H1 (cell line): ENCODE results near the gene HOATZ. TPM values are rescaled to one million over a fixed set of nuclear protein-coding genes. Genes with fewer than 3 reads are reported as not detected.

Experiments
- ATF2 ChIP-seq: IDR thresholded peaks from 2 replicates; pipeline ENCODE4 v1.6.1; 2012; ENCODE audit warnings: low read length, inconsistent platforms
- CHD7 ChIP-seq: fragments of 300-600 bp; sonication (generic); IDR thresholded peaks from 2 replicates; pipeline ENCODE4 v1.7.1; 2012; ENCODE audit warnings: low read length, moderate library complexity, mild to moderate bottlenecking, inconsistent platforms; ENCODE audit not compliant: insufficient replicate concordance
- CTBP2 ChIP-seq: IDR thresholded peaks from 2 replicates; pipeline ENCODE4 v1.7.0; 2011; ENCODE audit warnings: borderline replicate concordance, mild to moderate bottlenecking, moderate library complexity, mixed read lengths, low read length; ENCODE audit not compliant: insufficient read depth, insufficient read length
- JUN ChIP-seq: IDR thresholded peaks from 2 replicates; pipeline ENCODE4 v1.6.1; 2011; ENCODE audit warnings: low read depth, mild to moderate bottlenecking, improper control_type of control experiment, low read length
- KDM5A ChIP-seq: fragments of 200-600 bp; IDR thresholded peaks from 2 replicates; pipeline ENCODE4 v1.7.1; 2012; ENCODE audit warnings: mild to moderate bottlenecking, low read length, inconsistent platforms, mixed read lengths
- MAFK ChIP-seq: IDR thresholded peaks from 2 replicates; pipeline ENCODE4 v1.6.1; 2012; ENCODE audit warnings: low read depth, mild to moderate bottlenecking, improper control_type of control experiment, low read length
- MAX ChIP-seq: IDR thresholded peaks from 2 replicates; pipeline ENCODE4 v1.6.1; 2012; ENCODE audit warnings: inconsistent platforms
- SP4 ChIP-seq: IDR thresholded peaks from 2 replicates; pipeline ENCODE4 v1.6.1; 2012; ENCODE audit warnings: low read length, inconsistent platforms
- TBP ChIP-seq: IDR thresholded peaks from 2 replicates; pipeline ENCODE4 v1.6.1; 2011; ENCODE audit warnings: low read depth, low read length, improper control_type of control experiment
- TEAD4 ChIP-seq: IDR thresholded peaks from 2 replicates; pipeline ENCODE4 v1.6.1; 2012; ENCODE audit warnings: low read depth, low read length, inconsistent platforms, mixed read lengths
- polyA plus RNA-seq, 7 experiments: library from polyadenylated mRNA; depleted of rRNA in 3 of 7; stranded (reverse) in 5 of 7; unstranded in 2 of 7; fragments of >200 nt in 5 of 7; fragments of 200-250 nt in 2 of 7; gene quantifications; 1 replicate in 5 of 7; 2 replicates in 1 of 7; 4 replicates in 1 of 7; pipeline versions ENCODE4 v1.2.1 to v1.2.3, GENCODE V29; 2011 to 2013; ENCODE audit warnings: missing spikeins in 2 of 7, mixed read lengths in 2 of 7
- total RNA-seq: library from RNA; stranded (reverse); fragmentation: NEBNext Ultra II Directional; extraction: Animal tissue kit (Norgen Biotek cat#: 25700); gene quantifications from 2 replicates; pipeline ENCODE4 v1.2.1, GENCODE V29; 2021

Gene HOATZ
- total and polyA plus RNA-seq, 2 of the 8 experiments (the other 6 are each of a cell fraction or from before 2014, with no cell fraction given) = not detected

GRCh38 chr11:111474432-111474831 is 40.1 kb upstream of the HOATZ start (continued):
- no peak for TF ChIP-seq CHD7
- no peak for TF ChIP-seq KDM5A
- no peak for TF ChIP-seq ATF2
- TF ChIP-seq JUN = no peak
- TF ChIP-seq TBP = no peak
- TF ChIP-seq MAFK = no peak
- no peak for TF ChIP-seq SP4
- TF ChIP-seq CTBP2 = no peak
- TF ChIP-seq MAX = no peak
- TF ChIP-seq TEAD4 = no peak
